Thyroid gland (tissue), 4 donors: ENCODE measurements around the gene SMARCD2.

Source experiments
- CTCF ChIP-seq, 6 experiments: fragments of 200-600 bp in 3 of 6; fragments of 450-650 bp in 3 of 6; sonication (generic) in 3 of 6; IDR thresholded peaks; one replicate each; pipeline ENCODE4 v1.5.1; 2016 to 2019; ENCODE audit warnings: antibody characterized with exemption in 6 of 6, mild to moderate bottlenecking in 2 of 6, inconsistent platforms in 1 of 6, moderate library complexity in 1 of 6
- POLR2A ChIP-seq, 2 donors: fragments of 450-650 bp; IDR thresholded peaks; one replicate each; pipeline ENCODE4 v1.6.1; 2017; ENCODE audit warnings: antibody characterized with exemption in 2 of 2, mild to moderate bottlenecking in 2 of 2, moderate library complexity in 1 of 2

- TF ChIP-seq CTCF (IDR thresholded peaks at IDR 0.05) (no peak), POLR2A (IDR thresholded peaks at IDR 0.05) (no peak)
Measured at GRCh38 chr17:63823659-63824331, 18.7 kb downstream of the SMARCD2 start.
